K562 (cell line): ENCODE measurements around the gene PLAAT3. TPM values are rescaled to one million over a fixed set of nuclear protein-coding genes. Genes with fewer than 3 reads are reported as not detected.

Source experiments
- BMI1 ChIP-seq: fragments of 150-350 bp; IDR thresholded peaks from 2 replicates; pipeline ENCODE4 v1.6.1; 2014; ENCODE audit warnings: low read length
- CBX2 ChIP-seq: fragments of 200-600 bp; sonication (generic); IDR thresholded peaks from one replicate; pipeline ENCODE4 v1.6.1; 2012; ENCODE audit warnings: mild to moderate bottlenecking, low read length, inconsistent platforms; ENCODE audit not compliant: insufficient read depth, poor library complexity, severe bottlenecking
- CREBBP ChIP-seq: IDR thresholded peaks from one replicate; pipeline ENCODE4 v1.6.1; 2012; ENCODE audit warnings: low read depth, mild to moderate bottlenecking, control low read depth, inconsistent platforms, low read length
- EP300 ChIP-seq: IDR thresholded peaks from 2 replicates; pipeline ENCODE4 v1.6.1; 2012; ENCODE audit warnings: low read length, improper control_type of control experiment
- ETS2 ChIP-seq: IDR thresholded peaks from 2 replicates; pipeline ENCODE4 v1.6.1; 2016; ENCODE audit warnings: borderline replicate concordance, missing genetic modification characterization, mild to moderate bottlenecking, moderate library complexity, missing compliant biosample characterization; ENCODE audit not compliant: poor library complexity, severe bottlenecking
- FOXA1 ChIP-seq: fragments of 450-650 bp; IDR thresholded peaks from 2 replicates; pipeline ENCODE4 v1.6.1; 2016; ENCODE audit warnings: mild to moderate bottlenecking, borderline replicate concordance
- GABPB1 ChIP-seq: sonication (generic); formaldehyde crosslinking; IDR thresholded peaks from 2 replicates; pipeline ENCODE4 v1.8.0; 2022; ENCODE audit warnings: mild to moderate bottlenecking, missing genetic modification reagents
- GATA2 ChIP-seq: sonication (generic); formaldehyde crosslinking; IDR thresholded peaks from 2 replicates; pipeline ENCODE4 v1.4.0; 2020; ENCODE audit warnings: mild to moderate bottlenecking, missing genetic modification reagents
- HNRNPH1 ChIP-seq: fragments of 200-400 bp; formaldehyde crosslinking; optimal IDR thresholded peaks from 2 replicates; pipeline ENCODE3; 2017; ENCODE audit warnings: low read depth, mild to moderate bottlenecking, low read length, moderate library complexity
- KAT7 ChIP-seq: sonication (generic); formaldehyde crosslinking; IDR thresholded peaks from 2 replicates; pipeline ENCODE4 v1.8.0; 2022; ENCODE audit warnings: missing genetic modification reagents, mild to moderate bottlenecking, borderline replicate concordance
- KAT8 ChIP-seq: fragments of 450-650 bp; IDR thresholded peaks from 2 replicates; pipeline ENCODE4 v1.6.1; 2016; ENCODE audit warnings: low read depth, mild to moderate bottlenecking
- MECOM ChIP-seq: fragments of 250-450 bp; sonication (Bioruptor Pico); IDR thresholded peaks from 2 replicates; pipeline ENCODE4 v1.8.0; 2022; ENCODE audit warnings: inconsistent platforms
- MYBL2 ChIP-seq, 2 experiments: fragments of 450-650 bp in 1 of 2; sonication (generic) in 1 of 2; formaldehyde crosslinking in 1 of 2; IDR thresholded peaks; 2 replicates each; pipeline versions ENCODE4 v1.6.1 to v1.8.1; 2017 to 2022; ENCODE audit warnings: borderline replicate concordance in 1 of 2, inconsistent platforms in 1 of 2, low read depth in 1 of 2, mild to moderate bottlenecking in 1 of 2, missing genetic modification reagents in 1 of 2, moderate library complexity in 1 of 2
- RCOR1 ChIP-seq, 2 experiments: IDR thresholded peaks; 2 replicates each; pipeline ENCODE4 v1.6.1; 2012; ENCODE audit warnings: low read depth in 2 of 2, low read length in 2 of 2, borderline replicate concordance in 1 of 2, improper control_type of control experiment in 1 of 2
- RFX5 ChIP-seq: IDR thresholded peaks from 2 replicates; pipeline ENCODE4 v1.6.1; 2011; ENCODE audit warnings: low read depth, mild to moderate bottlenecking, improper control_type of control experiment, low read length
- SMARCE1 ChIP-seq: fragments of 450-650 bp; IDR thresholded peaks from 2 replicates; pipeline ENCODE4 v1.7.1; 2016; ENCODE audit warnings: mild to moderate bottlenecking
- TCF3 ChIP-seq: sonication (generic); formaldehyde crosslinking; IDR thresholded peaks from 2 replicates; pipeline ENCODE4 v1.4.0; 2020; ENCODE audit warnings: mild to moderate bottlenecking, missing genetic modification reagents
- TCFL5 ChIP-seq: fragments of 250-450 bp; sonication (Bioruptor Pico); conservative IDR thresholded peaks from 2 replicates; pipeline ENCODE4 v1.6.1; 2021; ENCODE audit warnings: mild to moderate bottlenecking, moderate library complexity, matching md5 sums
- ZNF175 ChIP-seq: fragments of 200-800 bp; sonication (Bioruptor generic); IDR thresholded peaks from 2 replicates; pipeline ENCODE4 v1.6.1; 2016; ENCODE audit warnings: low read depth, mild to moderate bottlenecking, missing genetic modification characterization, missing compliant biosample characterization
- ZNF24 ChIP-seq: fragments of 450-650 bp; IDR thresholded peaks from 2 replicates; pipeline ENCODE4 v1.6.1; 2016
- polyA plus RNA-seq, 8 experiments: library from polyadenylated mRNA; depleted of rRNA in 4 of 8; stranded (reverse) in 5 of 8; unstranded in 3 of 8; fragments of >200 nt; fragmentation: Nextera tagmentation in 2 of 8; fragmentation: Illumina TruSeq in 1 of 8; extraction: Ambion mirVana in 2 of 8; extraction: Trizol in 1 of 8; gene quantifications; 2 replicates each; pipeline versions ENCODE4 v1.2.1 to v1.2.3, GENCODE V29; 2011 to 2014; ENCODE audit warnings: inconsistent platforms in 1 of 8, missing spikeins in 1 of 8
- total RNA-seq, 7 experiments: library from RNA; depleted of rRNA in 6 of 7; stranded (reverse); fragments of >200 nt in 6 of 7; fragmentation: Illumina TruSeq in 2 of 7; extraction: Trizol in 2 of 7; gene quantifications; 2 replicates each; pipeline versions ENCODE4 v1.2.1 to v1.2.3, GENCODE V29; 2011 to 2021; ENCODE audit warnings: low replicate concordance in 1 of 7
- TF ChIP-seq, protein P1 (sequence below): fragments of 450-650 bp; IDR thresholded peaks from 2 replicates; pipeline ENCODE4 v1.6.1; 2016; ENCODE audit warnings: borderline replicate concordance
- TF ChIP-seq, protein P2 (sequence below): fragments of 250-450 bp; sonication (Bioruptor Pico); IDR thresholded peaks from 2 replicates; pipeline ENCODE4 v1.4.0; 2020; ENCODE audit warnings: mild to moderate bottlenecking, moderate library complexity
- TF ChIP-seq, protein P3 (sequence below): fragments of 450-650 bp; formaldehyde crosslinking; IDR thresholded peaks from 2 replicates; pipeline ENCODE4 v1.4.0; 2020; ENCODE audit warnings: mild to moderate bottlenecking, moderate library complexity

The PLAAT3 gene
- total and polyA plus RNA-seq, 9 of the 15 experiments (the other 6 are each of a cell fraction or from before 2014, with no cell fraction given) = 0.80 to 2.7 (median 1.4) TPM

DNA sequence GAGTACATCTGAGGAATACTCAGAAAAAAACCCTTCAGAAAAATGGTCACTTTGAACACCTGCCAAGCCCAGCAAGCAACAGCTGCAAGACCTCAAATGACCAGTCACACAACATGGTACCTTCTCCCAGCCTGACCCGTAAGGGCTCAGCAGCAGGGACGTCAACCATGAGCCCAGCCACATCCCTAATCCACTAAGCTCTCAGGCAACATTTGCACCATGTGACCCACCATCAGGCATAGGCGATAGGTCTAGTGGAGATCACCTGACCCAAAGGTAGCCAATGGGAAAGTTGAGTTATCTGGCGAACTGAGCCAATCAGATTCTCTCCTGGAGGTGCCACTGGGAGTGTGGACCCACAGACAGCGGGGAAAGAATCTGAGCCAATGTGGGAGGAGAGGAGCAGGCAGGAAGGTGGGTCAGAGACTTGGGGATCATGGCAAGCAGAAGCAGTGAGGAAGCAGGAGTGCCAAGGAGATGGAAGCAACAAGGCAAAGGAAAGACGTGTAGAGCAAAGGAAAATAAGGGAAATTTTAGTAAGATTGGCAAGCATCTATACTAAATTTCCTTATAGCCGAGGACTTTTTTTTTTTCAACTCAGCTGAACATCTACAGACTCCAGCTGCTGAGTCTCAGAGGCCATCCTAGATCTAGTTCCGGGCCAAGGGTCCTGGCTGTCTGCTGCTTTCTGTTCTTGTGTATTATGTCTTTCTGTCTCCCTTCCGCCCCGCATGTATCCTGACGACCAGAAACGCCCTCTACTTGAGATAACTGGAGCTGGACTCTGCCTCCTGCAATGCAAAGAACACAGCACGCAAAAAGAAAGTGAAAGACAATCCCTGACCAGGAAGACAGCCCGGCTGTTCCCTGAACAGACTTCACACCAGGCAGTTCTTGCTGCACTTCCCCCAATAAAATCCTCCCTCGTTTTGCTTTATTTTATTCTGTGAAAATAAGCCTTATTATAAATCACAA, 40.1 kb downstream of the PLAAT3 start (continued):
- no peak for TF ChIP-seq FOXA1
- peak; percentile 87 for TF ChIP-seq GABPB1 (CRISPR knock-in tag)
- TF ChIP-seq BMI1 = no peak
- TF ChIP-seq, protein P1, sequence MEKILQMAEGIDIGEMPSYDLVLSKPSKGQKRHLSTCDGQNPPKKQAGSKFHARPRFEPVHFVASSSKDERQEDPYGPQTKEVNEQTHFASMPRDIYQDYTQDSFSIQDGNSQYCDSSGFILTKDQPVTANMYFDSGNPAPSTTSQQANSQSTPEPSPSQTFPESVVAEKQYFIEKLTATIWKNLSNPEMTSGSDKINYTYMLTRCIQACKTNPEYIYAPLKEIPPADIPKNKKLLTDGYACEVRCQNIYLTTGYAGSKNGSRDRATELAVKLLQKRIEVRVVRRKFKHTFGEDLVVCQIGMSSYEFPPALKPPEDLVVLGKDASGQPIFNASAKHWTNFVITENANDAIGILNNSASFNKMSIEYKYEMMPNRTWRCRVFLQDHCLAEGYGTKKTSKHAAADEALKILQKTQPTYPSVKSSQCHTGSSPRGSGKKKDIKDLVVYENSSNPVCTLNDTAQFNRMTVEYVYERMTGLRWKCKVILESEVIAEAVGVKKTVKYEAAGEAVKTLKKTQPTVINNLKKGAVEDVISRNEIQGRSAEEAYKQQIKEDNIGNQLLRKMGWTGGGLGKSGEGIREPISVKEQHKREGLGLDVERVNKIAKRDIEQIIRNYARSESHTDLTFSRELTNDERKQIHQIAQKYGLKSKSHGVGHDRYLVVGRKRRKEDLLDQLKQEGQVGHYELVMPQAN = no peak
- no peak for TF ChIP-seq ZNF24
- TF ChIP-seq ETS2 (tag) = no peak
- TF ChIP-seq SMARCE1 = peak; percentile 33; the same call in 1 of the 2 replicates
- TF ChIP-seq, protein P2, sequence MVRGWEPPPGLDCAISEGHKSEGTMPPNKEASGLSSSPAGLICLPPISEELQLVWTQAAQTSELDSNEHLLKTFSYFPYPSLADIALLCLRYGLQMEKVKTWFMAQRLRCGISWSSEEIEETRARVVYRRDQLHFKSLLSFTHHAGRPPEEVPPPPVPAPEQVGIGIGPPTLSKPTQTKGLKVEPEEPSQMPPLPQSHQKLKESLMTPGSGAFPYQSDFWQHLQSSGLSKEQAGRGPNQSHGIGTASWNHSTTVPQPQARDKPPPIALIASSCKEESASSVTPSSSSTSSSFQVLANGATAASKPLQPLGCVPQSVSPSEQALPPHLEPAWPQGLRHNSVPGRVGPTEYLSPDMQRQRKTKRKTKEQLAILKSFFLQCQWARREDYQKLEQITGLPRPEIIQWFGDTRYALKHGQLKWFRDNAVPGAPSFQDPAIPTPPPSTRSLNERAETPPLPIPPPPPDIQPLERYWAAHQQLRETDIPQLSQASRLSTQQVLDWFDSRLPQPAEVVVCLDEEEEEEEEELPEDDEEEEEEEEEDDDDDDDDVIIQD = no peak
- TF ChIP-seq RFX5 = no peak
- TF ChIP-seq EP300 = peak; percentile 27; the same call in 1 of the 2 replicates
- TF ChIP-seq KAT7 (CRISPR knock-in tag) = no peak
- TF ChIP-seq HNRNPH1 = no peak
- no peak for TF ChIP-seq CBX2
- TF ChIP-seq GATA2 (CRISPR knock-in tag) = no peak
- no peak for TF ChIP-seq MYBL2 (IDR thresholded peaks at IDR 0.05; ENCODE audit: low read depth)
- no peak for TF ChIP-seq MYBL2 (CRISPR knock-in tag; IDR thresholded peaks at IDR 0.05; ENCODE audit: borderline replicate concordance)
- TF ChIP-seq MECOM (CRISPR knock-in tag) = 0 out of 2 replicates have a peak, but pooled peaks have one; percentile 52
- no peak for TF ChIP-seq KAT8
- no peak for TF ChIP-seq TCFL5 (CRISPR knock-in tag)
- peak in 1 of 2 experiments; percentile 72; a peak in 1 of 4 replicates for TF ChIP-seq RCOR1 (IDR thresholded peaks at IDR 0.05; ENCODE audit: borderline replicate concordance in 1 of 2, low read depth in 2 of 2, low read length in 2 of 2)
- peak; percentile 40; the same call in 1 of the 2 replicates for TF ChIP-seq ZNF175 (CRISPR knock-in tag)
- TF ChIP-seq CREBBP = no peak
- TF ChIP-seq, protein P3, sequence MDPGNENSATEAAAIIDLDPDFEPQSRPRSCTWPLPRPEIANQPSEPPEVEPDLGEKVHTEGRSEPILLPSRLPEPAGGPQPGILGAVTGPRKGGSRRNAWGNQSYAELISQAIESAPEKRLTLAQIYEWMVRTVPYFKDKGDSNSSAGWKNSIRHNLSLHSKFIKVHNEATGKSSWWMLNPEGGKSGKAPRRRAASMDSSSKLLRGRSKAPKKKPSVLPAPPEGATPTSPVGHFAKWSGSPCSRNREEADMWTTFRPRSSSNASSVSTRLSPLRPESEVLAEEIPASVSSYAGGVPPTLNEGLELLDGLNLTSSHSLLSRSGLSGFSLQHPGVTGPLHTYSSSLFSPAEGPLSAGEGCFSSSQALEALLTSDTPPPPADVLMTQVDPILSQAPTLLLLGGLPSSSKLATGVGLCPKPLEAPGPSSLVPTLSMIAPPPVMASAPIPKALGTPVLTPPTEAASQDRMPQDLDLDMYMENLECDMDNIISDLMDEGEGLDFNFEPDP (CRISPR knock-in tag) = no peak
- TF ChIP-seq TCF3 (CRISPR knock-in tag) = peak; percentile 27; the same call in 1 of the 2 replicates
